Measurements from ENCODE around the gene EIF2S2. TPM values are rescaled to one million over a fixed set of nuclear protein-coding genes. Genes with fewer than 3 reads are reported as not detected.
A peak's percentile ranks its signal among the peaks of the same experiment; 100 is the strongest.

EIF2S2 gene
- total RNA-seq, 8 experiments from 2014 or later, result 62.3 to 148 (median 102) TPM

GRCh38 chr20:34045930-34046725 is 65.9 kb downstream of the EIF2S2 start:
- Histone ChIP-seq H3K27ac (no peak overlapping the region), H3K4me1 (replicated peaks in 1 of 2) (peaks cover 12 to 30% of the 10 kb centered on the region in 2 donors), H3K4me3 (no peak overlapping the region)
- in situ Hi-C loops (cut with MboI; ENCODE audit: low pct_unique_long_range_greater_than_20kb in 2 of 9, low sequenced_read_pairs in 9 of 9, unreplicated experiment in 9 of 9), result no loop called here
- ATAC-seq (replicated peaks in 6 of 8), result no peak
- WGBS, 10 experiments, result 24 to 100% (median 90%) methylated on average over 2 to 5 of the region's 5 CpGs; no CpG with 5 or more reads in 1 of the 10 experiments

GRCh38 chr20:34045294-34045693 is 66.7 kb downstream of the EIF2S2 start:
- Histone ChIP-seq H3K4me3 (no peak overlapping the region), H3K4me1 (replicated peaks in 1 of 2) (peaks cover 9 to 24% of the 10 kb centered on the region in 2 donors), H3K27ac (no peak overlapping the region)
- peak in 1 of 8 experiments; percentile 33 for ATAC-seq (replicated peaks in 6 of 8)
- in situ Hi-C loops (cut with MboI; ENCODE audit: low pct_unique_long_range_greater_than_20kb in 2 of 9, low sequenced_read_pairs in 9 of 9, unreplicated experiment in 9 of 9), result no loop called here
- WGBS, 10 experiments, result 0 to 48% (median 23%) methylated on average over 2 of the region's 2 CpGs; no CpG with 5 or more reads in 2 of the 10 experiments

- Histone ChIP-seq H3K27ac (no peak overlapping the region), H3K4me1 (replicated peaks in 1 of 2) (peaks cover 8 to 18% of the 10 kb centered on the region in 2 donors), H3K4me3 (no peak overlapping the region)
- no peak for ATAC-seq (replicated peaks in 6 of 8)
- in situ Hi-C loops (cut with MboI; ENCODE audit: low pct_unique_long_range_greater_than_20kb in 2 of 9, low sequenced_read_pairs in 9 of 9, unreplicated experiment in 9 of 9), result no loop called here
Observed at GRCh38 chr20:34043025-34043424, 69.0 kb downstream of the EIF2S2 start.

GRCh38 chr20:34042262-34042661 is 69.8 kb downstream of the EIF2S2 start:
- H3K4me3 ChIP-seq, result no peak overlapping the region
- WGBS, 10 experiments, result 60 to 100% (median 82%) methylated on average over 1 to 3 of the region's 4 CpGs; no CpG with 5 or more reads in 2 of the 10 experiments
- no peak for ATAC-seq (replicated peaks in 6 of 8)
- in situ Hi-C loops (cut with MboI; ENCODE audit: low pct_unique_long_range_greater_than_20kb in 2 of 9, low sequenced_read_pairs in 9 of 9, unreplicated experiment in 9 of 9), result no loop called here
- no peak overlapping the region for H3K27ac ChIP-seq
- H3K4me1 ChIP-seq (replicated peaks in 1 of 2), result peaks cover 6 to 11% of the 10 kb centered on the region in 2 donors

GRCh38 chr20:34041226-34041625 is 70.8 kb downstream of the EIF2S2 start:
- Histone ChIP-seq H3K4me3 (no peak overlapping the region), H3K27ac (no peak overlapping the region), H3K4me1 (replicated peaks in 1 of 2) (peaks cover 6 to 11% of the 10 kb centered on the region in 2 donors)
- in situ Hi-C loops (cut with MboI; ENCODE audit: low pct_unique_long_range_greater_than_20kb in 2 of 9, low sequenced_read_pairs in 9 of 9, unreplicated experiment in 9 of 9), result no loop called here
- no peak for ATAC-seq (replicated peaks in 6 of 8)
- 69 to 100% (median 89%) methylated on average over 2 to 4 of the region's 4 CpGs; no CpG with 5 or more reads in 1 of the 10 experiments for WGBS, 10 experiments

GRCh38 chr20:34040300-34040995 is 71.6 kb downstream of the EIF2S2 start:
- ATAC-seq (replicated peaks in 6 of 8), result no peak

More at GRCh38 chr20:34040300-34040995, 71.6 kb downstream of the EIF2S2 start:
- 31 to 100% (median 90%) methylated on average over 1 to 7 of the region's 9 CpGs; no CpG with 5 or more reads in 1 of the 10 experiments for WGBS, 10 experiments
- Histone ChIP-seq H3K4me3 (no peak overlapping the region), H3K4me1 (replicated peaks in 1 of 2) (peaks cover 2 to 6% of the 10 kb centered on the region in 2 donors), H3K27ac (no peak overlapping the region)
- in situ Hi-C loops (cut with MboI; ENCODE audit: low pct_unique_long_range_greater_than_20kb in 2 of 9, low sequenced_read_pairs in 9 of 9, unreplicated experiment in 9 of 9), result no loop called here

Other genes with a start within 250 kb of the EIF2S2 start
- gene RALY, start 118.3 kb downstream of the EIF2S2 start, total RNA-seq, result 100 to 1,000 TPM in 2 of 8 experiments, 10 to 100 TPM in 6; 59.8 to 155 (median 76.3) TPM
- under 1 TPM in 4 of 8 experiments, not detected in 4; 0.46 to 0.97 (median 0.56) TPM for gene ASIP, start 129.2 kb upstream of the EIF2S2 start, total RNA-seq
- gene AHCY, start 191.1 kb upstream of the EIF2S2 start, total RNA-seq, result 100 to 1,000 TPM in 4 of 8 experiments, 10 to 100 TPM in 4; 84.9 to 333 (median 101) TPM